A549 (cell line): ENCODE results near the gene KLK12. TPM values are rescaled to one million over a fixed set of nuclear protein-coding genes. Genes with fewer than 3 reads are reported as not detected.
A peak's percentile ranks its signal among the peaks of the same experiment; 100 is the strongest.

ENCODE experiments used
- ATAC-seq, 2 experiments: fragments of 200-7000 bp in 1 of 2; fragments of >200 bp in 1 of 2; cut with Nextera tagmentation in 1 of 2; cut with Tn5 transposase in 1 of 2; 3 replicates each; pipeline versions ENCODE4 v1.8.0 to v1.9.1; 2018 to 2020; ENCODE audit warnings: mild to moderate bottlenecking in 1 of 2, moderate library complexity in 1 of 2
- CTCF ChIA-PET: fragments of 300-600 bp; sonication (Branson Sonifier 250); formaldehyde crosslinking; extraction: SDS; loops from one replicate; lab custom pipeline; 2021; ENCODE audit warnings: antibody characterized with exemption, inconsistent platforms; lab: Yijun Ruan, JAX
- POLR2A ChIA-PET: fragments of 350-600 bp; formaldehyde crosslinking; extraction: SDS; loops from one replicate; lab custom pipeline; 2021; ENCODE audit warnings: antibody characterized with exemption, inconsistent platforms; lab: Yijun Ruan, JAX
- DNase-seq, 2 experiments: peaks; one replicate each; pipeline versions ENCODE4 v3.0.0 to v3.0.0-alpha.2; 2011 to 2016; ENCODE audit warnings: low read depth in 1 of 2, low spot score in 1 of 2
- FAIRE-seq: peaks from 2 replicates; lab custom pipeline; 2011; peaks lifted over from hg19 to GRCh38; lab: Jason Lieb, UNC
- H3K27ac ChIP-seq, 2 experiments: fragments of >200 bp; sonication (Bioruptor Twin); formaldehyde crosslinking; 3 replicates each; pipeline ENCODE4 v1.5.1; 2016 to 2017
- H3K4me1 ChIP-seq: fragments of >200 bp; sonication (Bioruptor Twin); formaldehyde crosslinking; 3 replicates; pipeline ENCODE4 v1.6.1; 2016
- H3K4me2 ChIP-seq: fragments of >200 bp; sonication (Bioruptor Twin); formaldehyde crosslinking; 3 replicates; pipeline ENCODE4 v1.6.1; 2016
- H3K4me3 ChIP-seq: fragments of >200 bp; sonication (Bioruptor Twin); formaldehyde crosslinking; 3 replicates; pipeline ENCODE4 v1.5.1; 2016
- H3K9me3 ChIP-seq: fragments of >200 bp; sonication (Bioruptor Twin); formaldehyde crosslinking; 3 replicates; pipeline ENCODE4 v1.6.1; 2016
- CEBPB ChIP-seq, 2 experiments: fragments of >200 bp in 1 of 2; sonication (Bioruptor Twin) in 1 of 2; formaldehyde crosslinking in 1 of 2; IDR thresholded peaks; 2 replicates each; pipeline ENCODE4 v1.6.1; 2012 to 2016
- ESRRA ChIP-seq: fragments of 150-350 bp; IDR thresholded peaks from 2 replicates; pipeline ENCODE4 v1.6.1; 2014; ENCODE audit warnings: mild to moderate bottlenecking, low read length, borderline replicate concordance
- FOSL2 ChIP-seq, 2 experiments: fragments of 450-650 bp in 1 of 2; fragments of >200 bp in 1 of 2; sonication (Bioruptor Twin) in 1 of 2; formaldehyde crosslinking; IDR thresholded peaks; 2 replicates each; pipeline versions ENCODE4 v1.5.0 to v1.6.1; 2016 to 2020; ENCODE audit warnings: mild to moderate bottlenecking in 1 of 2, moderate library complexity in 1 of 2
- FOXS1 ChIP-seq: fragments of 250-450 bp; sonication (Bioruptor Pico); IDR thresholded peaks from 2 replicates; pipeline ENCODE4 v1.5.0; 2020; ENCODE audit warnings: mild to moderate bottlenecking, moderate library complexity
- GATA3 ChIP-seq: IDR thresholded peaks from 2 replicates; pipeline ENCODE4 v1.6.1; 2012; ENCODE audit warnings: borderline replicate concordance
- JUN ChIP-seq, 2 experiments: fragments of >200 bp; sonication (Bioruptor Twin); formaldehyde crosslinking; IDR thresholded peaks; 2 replicates in 1 of 2; 3 replicates in 1 of 2; pipeline ENCODE4 v1.6.1; 2016 to 2017
- JUNB ChIP-seq: fragments of >200 bp; sonication (Bioruptor Twin); formaldehyde crosslinking; IDR thresholded peaks from 2 replicates; pipeline ENCODE4 v1.6.1; 2016
- NFE2L2 ChIP-seq: fragments of 150-350 bp; conservative IDR thresholded peaks from 2 replicates; pipeline ENCODE4 v1.6.1; 2014; ENCODE audit warnings: low read length
- NR3C1 ChIP-seq: fragments of >200 bp; sonication (Bioruptor Twin); formaldehyde crosslinking; IDR thresholded peaks from 3 replicates; pipeline ENCODE4 v1.6.1; 2017
- RAD21 ChIP-seq, 2 experiments: fragments of >200 bp in 1 of 2; sonication (Bioruptor Twin) in 1 of 2; formaldehyde crosslinking in 1 of 2; IDR thresholded peaks in 1 of 2; conservative IDR thresholded peaks in 1 of 2; 2 replicates in 1 of 2; 3 replicates in 1 of 2; pipeline ENCODE4 v1.6.1; 2012 to 2018; ENCODE audit warnings: inconsistent platforms in 1 of 2
- RARB ChIP-seq: fragments of 250-450 bp; sonication (Bioruptor Pico); IDR thresholded peaks from 2 replicates; pipeline ENCODE4 v1.8.0; 2021; ENCODE audit warnings: mild to moderate bottlenecking, moderate library complexity
- RFX5 ChIP-seq: fragments of 450-650 bp; IDR thresholded peaks from 2 replicates; pipeline ENCODE4 v1.7.1; 2014; ENCODE audit warnings: antibody characterized with exemption, mild to moderate bottlenecking, moderate library complexity
- SMC3 ChIP-seq: fragments of >200 bp; sonication (Bioruptor Twin); formaldehyde crosslinking; IDR thresholded peaks from 3 replicates; pipeline ENCODE4 v1.6.1; 2018; ENCODE audit warnings: inconsistent platforms
- TFCP2L1 ChIP-seq: fragments of 250-450 bp; sonication (Bioruptor Pico); IDR thresholded peaks from 2 replicates; pipeline ENCODE4 v1.5.0; 2021; ENCODE audit warnings: mild to moderate bottlenecking
- TP53 ChIP-seq: fragments of 250-450 bp; sonication (Bioruptor Pico); IDR thresholded peaks from 2 replicates; pipeline ENCODE4 v1.5.0; 2021; ENCODE audit warnings: mild to moderate bottlenecking, moderate library complexity
- ZC3H11A ChIP-seq: fragments of 450-650 bp; IDR thresholded peaks from 2 replicates; pipeline ENCODE4 v1.6.1; 2014; ENCODE audit warnings: antibody characterized with exemption, mild to moderate bottlenecking
- WGBS: methylation state at CpG from one replicate; pipeline ENCODE4 v1.1.6; 2017; ENCODE audit errors: missing lambda C conversion rate; 5-methylcytosine and 5-hydroxymethylcytosine counted together
- polyA plus RNA-seq, 4 experiments: library from polyadenylated mRNA; depleted of rRNA in 3 of 4; stranded (reverse); fragments of >200 nt; fragmentation: RNase III in 1 of 4; extraction: RNeasy Plus Mini Kit Qiagen cat#74134 plus additional on column Dnase treatment in 1 of 4; gene quantifications; 2 replicates in 3 of 4; 3 replicates in 1 of 4; pipeline ENCODE4 v1.2.3, GENCODE V29; 2011 to 2017
- TF ChIP-seq, protein P1 (sequence below): fragments of 150-350 bp; IDR thresholded peaks from 2 replicates; pipeline ENCODE4 v1.6.1; 2014; ENCODE audit warnings: low read depth, mild to moderate bottlenecking, low read length
- TF ChIP-seq, protein P2 (sequence below): fragments of 250-450 bp; sonication (Bioruptor Pico); IDR thresholded peaks from 2 replicates; pipeline ENCODE4 v1.5.0; 2021; ENCODE audit warnings: mild to moderate bottlenecking, moderate library complexity, borderline replicate concordance
- TF ChIP-seq, protein P3 (sequence below): IDR thresholded peaks from 2 replicates; pipeline ENCODE4 v1.6.1; 2012
- TF ChIP-seq, protein P4 (sequence below): fragments of >200 bp; sonication (Bioruptor Twin); formaldehyde crosslinking; IDR thresholded peaks from 3 replicates; pipeline ENCODE4 v1.5.1; 2016
- TF ChIP-seq, protein P5 (sequence below): fragments of 450-650 bp; IDR thresholded peaks from 2 replicates; pipeline ENCODE4 v1.6.1; 2014; ENCODE audit warnings: antibody characterized with exemption

KLK12 gene
- polyA plus RNA-seq, 2 of the 4 experiments (the other 2 are of a cell fraction), result not detected

DNA sequence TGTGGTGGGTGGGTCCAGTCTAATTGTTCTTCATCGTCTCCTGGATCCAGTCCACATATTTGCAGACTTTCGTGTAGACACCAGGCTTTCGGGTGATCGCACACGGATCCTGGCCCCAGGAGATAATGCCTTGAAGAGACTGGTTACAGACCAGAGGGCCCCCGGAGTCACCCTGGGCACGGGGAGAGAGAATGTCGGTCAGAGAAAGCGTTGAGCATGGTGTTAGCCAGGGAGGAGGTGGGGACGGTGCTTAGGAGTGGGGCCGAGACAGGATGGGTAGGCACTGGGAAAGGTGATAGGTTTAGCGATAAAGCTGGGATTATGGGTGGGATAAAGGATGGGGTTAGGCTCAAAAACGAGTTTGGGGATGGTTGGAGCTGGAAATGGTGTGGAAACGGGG lies 12.3 kb downstream of the KLK12 start:
- H3K4me2 ChIP-seq, result no peak overlapping the region
- peaks cover 22% of the 10 kb centered on the region for H3K4me1 ChIP-seq
- no peak for TF ChIP-seq JUNB
- TF ChIP-seq TFCP2L1, result no peak
- TF ChIP-seq NR3C1, result no peak
- no peak for TF ChIP-seq TP53 (CRISPR knock-in tag)
- TF ChIP-seq, protein P1, sequence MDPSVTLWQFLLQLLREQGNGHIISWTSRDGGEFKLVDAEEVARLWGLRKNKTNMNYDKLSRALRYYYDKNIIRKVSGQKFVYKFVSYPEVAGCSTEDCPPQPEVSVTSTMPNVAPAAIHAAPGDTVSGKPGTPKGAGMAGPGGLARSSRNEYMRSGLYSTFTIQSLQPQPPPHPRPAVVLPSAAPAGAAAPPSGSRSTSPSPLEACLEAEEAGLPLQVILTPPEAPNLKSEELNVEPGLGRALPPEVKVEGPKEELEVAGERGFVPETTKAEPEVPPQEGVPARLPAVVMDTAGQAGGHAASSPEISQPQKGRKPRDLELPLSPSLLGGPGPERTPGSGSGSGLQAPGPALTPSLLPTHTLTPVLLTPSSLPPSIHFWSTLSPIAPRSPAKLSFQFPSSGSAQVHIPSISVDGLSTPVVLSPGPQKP, result no peak
- no peak for TF ChIP-seq NFE2L2
- TF ChIP-seq RARB, result no peak
- TF ChIP-seq, protein P2, sequence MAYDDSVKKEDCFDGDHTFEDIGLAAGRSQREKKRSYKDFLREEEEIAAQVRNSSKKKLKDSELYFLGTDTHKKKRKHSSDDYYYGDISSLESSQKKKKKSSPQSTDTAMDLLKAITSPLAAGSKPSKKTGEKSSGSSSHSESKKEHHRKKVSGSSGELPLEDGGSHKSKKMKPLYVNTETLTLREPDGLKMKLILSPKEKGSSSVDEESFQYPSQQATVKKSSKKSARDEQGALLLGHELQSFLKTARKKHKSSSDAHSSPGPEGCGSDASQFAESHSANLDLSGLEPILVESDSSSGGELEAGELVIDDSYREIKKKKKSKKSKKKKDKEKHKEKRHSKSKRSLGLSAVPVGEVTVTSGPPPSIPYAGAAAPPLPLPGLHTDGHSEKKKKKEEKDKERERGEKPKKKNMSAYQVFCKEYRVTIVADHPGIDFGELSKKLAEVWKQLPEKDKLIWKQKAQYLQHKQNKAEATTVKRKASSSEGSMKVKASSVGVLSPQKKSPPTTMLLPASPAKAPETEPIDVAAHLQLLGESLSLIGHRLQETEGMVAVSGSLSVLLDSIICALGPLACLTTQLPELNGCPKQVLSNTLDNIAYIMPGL (CRISPR knock-in tag), result no peak
- no peak for TF ChIP-seq CEBPB (IDR thresholded peaks at IDR 0.05)
- TF ChIP-seq, protein P3, sequence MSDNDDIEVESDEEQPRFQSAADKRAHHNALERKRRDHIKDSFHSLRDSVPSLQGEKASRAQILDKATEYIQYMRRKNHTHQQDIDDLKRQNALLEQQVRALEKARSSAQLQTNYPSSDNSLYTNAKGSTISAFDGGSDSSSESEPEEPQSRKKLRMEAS, result no peak
- no peak for TF ChIP-seq FOXS1 (CRISPR knock-in tag)
- ChIA-PET CTCF (interaction anchor here (0.6 to 8.8 kb wide), 9 partner anchors 11 to 93 kb away, joined by 3 to 147 read pairs (median 6); partner anchors contain the start of gene KLK12), POLR2A (no interaction called here)
- 28% methylated on average over 14 of the region's 14 CpGs for WGBS
- no peaks in the 10 kb centered on the region for H3K9me3 ChIP-seq
- ATAC-seq (no peak), DNase-seq (no peak), FAIRE-seq (no peak)
- no peak overlapping the region for H3K4me3 ChIP-seq
- H3K27ac ChIP-seq, result no peak overlapping the region

DNA sequence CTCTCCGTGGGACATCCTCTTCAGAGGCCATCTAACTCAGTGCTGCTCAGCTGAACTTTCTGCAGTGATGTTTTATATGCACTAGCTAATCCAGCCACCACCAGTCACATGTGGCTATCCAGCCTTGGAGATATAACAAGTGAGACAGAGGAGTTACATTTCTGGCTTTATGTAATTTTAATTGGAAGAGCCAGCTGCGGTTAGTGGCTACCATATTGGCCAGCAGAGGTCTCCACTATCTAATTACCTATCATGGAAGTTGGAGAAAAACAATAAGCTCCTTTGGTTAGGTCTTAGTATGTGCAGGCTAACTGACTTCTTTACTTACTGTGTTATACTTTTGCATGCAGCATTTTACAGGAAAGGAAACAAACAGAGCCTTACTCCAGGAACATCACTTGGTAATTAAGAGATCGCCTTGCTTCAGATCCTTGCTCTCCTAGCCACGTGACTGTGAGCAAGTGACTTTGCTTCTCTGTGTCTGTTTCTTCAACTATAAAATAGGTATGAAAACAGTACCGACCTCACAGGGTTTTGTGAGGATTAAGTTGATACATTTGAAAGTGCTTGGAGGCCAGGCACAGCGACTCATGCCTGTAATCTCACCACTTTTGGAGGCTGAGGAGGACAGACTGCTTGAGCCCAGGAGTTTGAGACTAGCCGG lies 13.7 kb downstream of the KLK12 start:
- Histone ChIP-seq H3K4me3 (no peak overlapping the region), H3K4me1 (peaks cover 23% of the 10 kb centered on the region), H3K4me2 (peak overlapping the region; percentile 21), H3K27ac (no peak overlapping the region)
- peak; percentile 65 for FAIRE-seq
- ChIA-PET CTCF (interaction anchor here (0.7 to 8.8 kb wide), 59 partner anchors 8 to 673 kb away, joined by 3 to 147 read pairs (median 4); partner anchors contain the start of genes KLK12 and KLK13), POLR2A (interaction anchor here (0.7 kb wide), 1 partner anchor 75 kb away, joined by 3 read pairs; no protein-coding TSS in a partner anchor)
- ATAC-seq, result peak; percentile 26 to 49; a peak in 5 of 6 replicates
- DNase-seq, result peak; percentile 64 to 70
- TF ChIP-seq, protein P4, sequence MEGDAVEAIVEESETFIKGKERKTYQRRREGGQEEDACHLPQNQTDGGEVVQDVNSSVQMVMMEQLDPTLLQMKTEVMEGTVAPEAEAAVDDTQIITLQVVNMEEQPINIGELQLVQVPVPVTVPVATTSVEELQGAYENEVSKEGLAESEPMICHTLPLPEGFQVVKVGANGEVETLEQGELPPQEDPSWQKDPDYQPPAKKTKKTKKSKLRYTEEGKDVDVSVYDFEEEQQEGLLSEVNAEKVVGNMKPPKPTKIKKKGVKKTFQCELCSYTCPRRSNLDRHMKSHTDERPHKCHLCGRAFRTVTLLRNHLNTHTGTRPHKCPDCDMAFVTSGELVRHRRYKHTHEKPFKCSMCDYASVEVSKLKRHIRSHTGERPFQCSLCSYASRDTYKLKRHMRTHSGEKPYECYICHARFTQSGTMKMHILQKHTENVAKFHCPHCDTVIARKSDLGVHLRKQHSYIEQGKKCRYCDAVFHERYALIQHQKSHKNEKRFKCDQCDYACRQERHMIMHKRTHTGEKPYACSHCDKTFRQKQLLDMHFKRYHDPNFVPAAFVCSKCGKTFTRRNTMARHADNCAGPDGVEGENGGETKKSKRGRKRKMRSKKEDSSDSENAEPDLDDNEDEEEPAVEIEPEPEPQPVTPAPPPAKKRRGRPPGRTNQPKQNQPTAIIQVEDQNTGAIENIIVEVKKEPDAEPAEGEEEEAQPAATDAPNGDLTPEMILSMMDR, result peak; percentile 95
- TF ChIP-seq, protein P5, sequence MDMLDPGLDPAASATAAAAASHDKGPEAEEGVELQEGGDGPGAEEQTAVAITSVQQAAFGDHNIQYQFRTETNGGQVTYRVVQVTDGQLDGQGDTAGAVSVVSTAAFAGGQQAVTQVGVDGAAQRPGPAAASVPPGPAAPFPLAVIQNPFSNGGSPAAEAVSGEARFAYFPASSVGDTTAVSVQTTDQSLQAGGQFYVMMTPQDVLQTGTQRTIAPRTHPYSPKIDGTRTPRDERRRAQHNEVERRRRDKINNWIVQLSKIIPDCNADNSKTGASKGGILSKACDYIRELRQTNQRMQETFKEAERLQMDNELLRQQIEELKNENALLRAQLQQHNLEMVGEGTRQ, result peak; percentile 53
- TF ChIP-seq ESRRA (no peak), CEBPB (IDR thresholded peaks at IDR 0.05) (no peak), RFX5 (no peak), ZC3H11A (0 out of 2 replicates have a peak, but pooled peaks have one; percentile 4), JUN (IDR thresholded peaks at IDR 0.05) (no peak), RAD21 (conservative IDR thresholded peaks at IDR 0.05 in 1 of 2, IDR thresholded peaks at IDR 0.05 in 1 of 2) (peak; percentile 60 to 62), GATA3 (no peak), SMC3 (peak; percentile 86), FOSL2 (IDR thresholded peaks at IDR 0.05) (no peak), FOSL2 (CRISPR knock-in tag; IDR thresholded peaks at IDR 0.05) (no peak)
- TF ChIP-seq, all 56 proteins: peak for 5
- no peaks in the 10 kb centered on the region for H3K9me3 ChIP-seq
- WGBS, result 22% methylated on average over 7 of the region's 7 CpGs
